GM21723 (cell line): Measurements from ENCODE around the gene UGT1A1.

Experiments
- ATAC-seq: cut with Tn5 transposase; IDR thresholded peaks from one replicate; pipeline ENCODE4 v1.9.1; 2021; ENCODE audit warnings: mild to moderate bottlenecking, moderate library complexity; ENCODE audit not compliant: unreplicated experiment

UGT1A1 gene

DNA sequence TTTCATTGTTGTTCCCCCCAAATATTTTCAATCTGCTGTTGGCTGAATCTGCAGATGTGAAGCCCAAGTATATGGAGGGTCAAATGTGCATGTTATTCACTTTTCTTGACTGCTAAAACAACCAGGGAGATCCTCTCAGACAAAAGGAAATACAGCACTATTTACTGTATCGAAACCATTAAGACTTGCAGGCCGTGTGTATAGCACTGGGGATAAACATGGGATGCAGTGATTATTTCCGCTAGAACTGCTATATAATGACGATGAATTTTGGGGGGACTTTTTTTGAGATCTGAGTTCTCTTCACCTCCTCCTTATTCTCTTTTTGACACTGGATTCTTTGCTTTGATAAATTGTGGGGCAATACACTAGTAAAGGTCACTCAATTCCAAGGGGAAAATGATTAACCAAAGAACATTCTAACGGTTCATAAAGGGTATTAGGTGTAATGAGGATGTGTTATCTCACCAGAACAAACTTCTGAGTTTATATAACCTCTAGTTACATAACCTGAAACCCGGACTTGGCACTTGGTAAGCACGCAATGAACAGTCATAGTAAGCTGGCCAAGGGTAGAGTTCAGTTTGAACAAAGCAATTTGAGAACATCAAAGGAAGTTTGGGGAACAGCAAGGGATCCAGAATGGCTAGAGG lies 3.5 kb upstream of the UGT1A1 start:
- ATAC-seq: no peak

DNA sequence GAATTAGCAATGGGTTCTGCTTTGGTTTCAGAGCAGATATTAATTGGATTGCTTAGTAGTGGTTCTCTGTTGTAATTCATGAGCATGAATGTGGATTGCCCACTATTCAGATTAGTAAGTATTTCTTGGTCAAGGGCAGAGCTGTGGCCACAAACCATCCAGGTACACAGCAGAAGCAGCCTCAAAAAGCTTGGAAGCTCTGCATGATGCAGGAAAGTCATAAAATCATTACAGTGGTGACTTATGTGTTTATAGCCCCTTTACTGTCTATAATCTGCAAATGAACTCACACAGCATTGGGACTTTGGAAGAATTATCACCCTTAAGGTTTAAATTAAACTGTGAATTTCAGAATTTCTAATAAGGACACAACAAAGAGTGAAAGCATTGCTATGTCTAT lies 1.9 kb upstream of the UGT1A1 start:
- ATAC-seq: no peak

DNA sequence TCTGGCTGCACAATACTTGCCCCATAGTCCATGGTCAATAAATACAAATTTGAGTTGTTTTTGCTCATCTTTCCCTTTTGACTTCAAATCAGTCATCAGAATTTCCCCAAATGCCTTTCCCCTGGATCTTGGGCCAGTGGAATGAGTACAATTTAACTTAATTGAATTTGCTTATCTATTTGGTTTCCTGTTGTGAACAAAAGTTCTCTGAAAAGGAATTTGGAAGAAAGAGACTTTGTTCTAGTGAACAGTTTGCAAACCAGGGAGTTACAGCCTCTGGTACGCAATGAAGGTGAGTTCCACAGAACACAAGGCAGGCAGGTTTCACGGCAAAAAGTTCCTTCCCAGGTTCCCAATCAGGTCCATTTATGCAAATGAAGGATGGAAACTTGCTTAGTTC lies 1.2 kb upstream of the UGT1A1 start:
- no peak for ATAC-seq

DNA sequence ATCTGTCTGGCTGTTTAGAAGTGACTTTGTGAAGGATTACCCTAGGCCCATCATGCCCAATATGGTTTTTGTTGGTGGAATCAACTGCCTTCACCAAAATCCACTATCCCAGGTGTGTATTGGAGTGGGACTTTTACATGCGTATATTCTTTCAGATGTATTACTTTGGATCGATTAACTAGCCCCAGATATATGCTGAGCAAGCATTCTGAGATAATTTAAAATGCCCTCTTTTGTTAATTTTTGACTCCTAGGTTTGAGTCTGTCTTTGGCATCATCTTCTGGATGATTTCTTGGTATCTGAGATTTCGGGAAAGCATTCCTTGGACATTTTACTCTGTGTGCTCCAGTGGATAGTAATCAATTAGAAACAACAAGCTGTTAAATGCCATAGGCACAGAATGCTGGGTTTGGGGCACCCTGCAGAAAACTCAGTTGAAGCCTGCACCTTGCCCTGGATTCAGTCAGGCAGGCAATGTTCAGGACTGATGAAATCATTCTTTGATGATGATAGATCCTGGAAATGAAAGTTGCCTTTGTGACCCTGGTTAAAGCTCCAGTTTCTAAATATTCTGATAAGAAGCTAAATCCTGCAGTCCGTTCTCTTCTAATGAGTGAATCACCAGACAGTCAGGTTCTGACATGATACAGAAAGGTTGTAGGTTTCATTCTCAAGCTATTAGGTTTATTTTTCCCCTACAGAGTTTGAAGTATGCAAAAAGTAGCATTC lies 1.1 kb downstream of the UGT1A1 start:
- no peak for ATAC-seq

DNA sequence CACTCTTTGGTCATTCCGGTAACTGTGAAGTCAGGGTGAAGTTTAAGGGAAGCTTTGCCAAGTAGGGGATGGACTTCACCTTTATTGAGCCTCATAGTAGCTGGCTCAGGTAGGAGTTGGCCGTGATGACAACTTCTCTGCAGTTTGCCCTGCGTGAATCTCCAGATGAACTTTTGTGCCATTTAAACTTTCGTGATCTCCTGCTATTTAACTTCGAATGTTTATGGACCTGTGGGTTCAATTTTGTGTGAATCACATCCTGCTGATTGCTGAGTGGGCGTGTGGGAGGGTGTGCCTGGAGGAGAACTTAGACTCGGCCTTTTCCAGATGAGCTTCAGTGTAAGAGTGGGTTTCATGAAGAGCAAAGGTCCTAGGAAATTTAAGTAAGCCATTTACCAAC lies 4.2 kb downstream of the UGT1A1 start:
- no peak for ATAC-seq

DNA sequence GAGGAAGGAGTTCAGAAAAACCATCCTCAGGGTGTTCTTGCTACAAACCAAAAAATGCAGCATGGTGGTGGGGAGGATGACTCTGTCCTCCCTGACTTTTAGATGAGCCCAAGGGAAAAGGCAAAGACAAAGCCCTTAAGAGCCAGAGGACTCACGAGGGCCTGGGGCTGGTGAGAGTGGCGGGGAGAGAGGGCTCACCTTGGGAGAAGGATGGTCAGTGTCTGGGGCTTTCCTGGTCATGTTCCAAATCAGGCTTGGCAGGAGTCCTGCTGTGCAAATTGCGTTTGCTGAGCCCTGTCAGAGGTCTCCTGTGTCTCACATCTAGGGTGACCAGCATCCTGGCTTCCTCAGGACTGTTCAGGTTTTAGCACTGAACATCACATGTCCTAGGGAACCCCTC lies 4.7 kb downstream of the UGT1A1 start:
- ATAC-seq: no peak

DNA sequence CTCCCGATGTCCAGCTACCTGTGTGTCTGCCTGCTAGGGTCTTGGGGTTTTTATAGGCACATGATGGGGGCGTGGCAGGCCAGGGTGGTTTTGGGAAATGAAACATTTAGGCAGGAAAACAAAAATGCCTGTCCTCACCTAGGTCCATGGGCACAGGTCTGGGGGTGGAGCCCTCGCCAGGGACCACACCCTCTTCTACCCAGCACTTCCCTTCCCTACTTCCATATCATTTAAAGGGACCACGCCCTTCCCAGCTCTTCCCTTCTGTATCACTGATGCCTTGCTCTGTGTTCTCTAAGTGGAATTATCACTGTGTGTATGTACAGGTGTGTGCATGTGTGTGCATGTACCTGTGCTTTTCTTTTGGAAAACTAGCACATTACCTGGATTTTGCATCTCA lies 6.3 kb downstream of the UGT1A1 start:
- no peak for ATAC-seq

DNA sequence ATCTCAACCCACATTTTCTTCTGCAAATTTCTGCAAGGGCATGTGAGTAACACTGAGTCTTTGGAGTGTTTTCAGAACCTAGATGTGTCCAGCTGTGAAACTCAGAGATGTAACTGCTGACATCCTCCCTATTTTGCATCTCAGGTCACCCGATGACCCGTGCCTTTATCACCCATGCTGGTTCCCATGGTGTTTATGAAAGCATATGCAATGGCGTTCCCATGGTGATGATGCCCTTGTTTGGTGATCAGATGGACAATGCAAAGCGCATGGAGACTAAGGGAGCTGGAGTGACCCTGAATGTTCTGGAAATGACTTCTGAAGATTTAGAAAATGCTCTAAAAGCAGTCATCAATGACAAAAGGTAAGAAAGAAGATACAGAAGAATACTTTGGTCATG lies 8.0 kb downstream of the UGT1A1 start:
- no peak for ATAC-seq

DNA sequence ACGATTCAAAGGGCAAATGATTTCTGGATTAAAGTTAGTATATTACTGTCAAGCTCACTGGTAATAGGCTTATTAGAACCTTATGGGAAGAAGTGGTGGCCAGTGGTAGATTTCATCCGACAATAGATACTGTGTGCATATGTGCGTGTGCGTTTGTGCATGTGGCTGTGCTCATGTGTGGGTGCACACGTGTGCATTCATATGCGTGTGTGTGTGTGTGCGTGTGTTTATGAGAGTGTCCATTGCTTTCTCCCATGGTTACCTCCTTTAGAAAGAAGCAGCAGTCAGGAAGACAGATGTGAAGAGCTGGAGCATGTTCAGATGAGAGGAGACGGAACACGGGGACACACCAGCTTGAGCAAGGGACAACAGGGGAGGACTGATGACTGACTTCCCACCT lies 9.2 kb downstream of the UGT1A1 start:
- ATAC-seq: no peak

DNA sequence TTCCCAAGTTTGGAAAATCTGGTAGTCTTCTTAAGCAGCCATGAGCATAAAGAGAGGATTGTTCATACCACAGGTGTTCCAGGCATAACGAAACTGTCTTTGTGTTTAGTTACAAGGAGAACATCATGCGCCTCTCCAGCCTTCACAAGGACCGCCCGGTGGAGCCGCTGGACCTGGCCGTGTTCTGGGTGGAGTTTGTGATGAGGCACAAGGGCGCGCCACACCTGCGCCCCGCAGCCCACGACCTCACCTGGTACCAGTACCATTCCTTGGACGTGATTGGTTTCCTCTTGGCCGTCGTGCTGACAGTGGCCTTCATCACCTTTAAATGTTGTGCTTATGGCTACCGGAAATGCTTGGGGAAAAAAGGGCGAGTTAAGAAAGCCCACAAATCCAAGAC lies 12.1 kb downstream of the UGT1A1 start:
- ATAC-seq: no peak

DNA sequence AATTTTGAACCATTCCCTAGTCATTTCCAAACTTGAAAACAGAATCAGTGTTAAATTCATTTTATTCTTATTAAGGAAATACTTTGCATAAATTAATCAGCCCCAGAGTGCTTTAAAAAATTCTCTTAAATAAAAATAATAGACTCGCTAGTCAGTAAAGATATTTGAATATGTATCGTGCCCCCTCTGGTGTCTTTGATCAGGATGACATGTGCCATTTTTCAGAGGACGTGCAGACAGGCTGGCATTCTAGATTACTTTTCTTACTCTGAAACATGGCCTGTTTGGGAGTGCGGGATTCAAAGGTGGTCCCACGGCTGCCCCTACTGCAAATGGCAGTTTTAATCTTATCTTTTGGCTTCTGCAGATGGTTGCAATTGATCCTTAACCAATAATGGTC lies 12.5 kb downstream of the UGT1A1 start:
- ATAC-seq: no peak

DNA sequence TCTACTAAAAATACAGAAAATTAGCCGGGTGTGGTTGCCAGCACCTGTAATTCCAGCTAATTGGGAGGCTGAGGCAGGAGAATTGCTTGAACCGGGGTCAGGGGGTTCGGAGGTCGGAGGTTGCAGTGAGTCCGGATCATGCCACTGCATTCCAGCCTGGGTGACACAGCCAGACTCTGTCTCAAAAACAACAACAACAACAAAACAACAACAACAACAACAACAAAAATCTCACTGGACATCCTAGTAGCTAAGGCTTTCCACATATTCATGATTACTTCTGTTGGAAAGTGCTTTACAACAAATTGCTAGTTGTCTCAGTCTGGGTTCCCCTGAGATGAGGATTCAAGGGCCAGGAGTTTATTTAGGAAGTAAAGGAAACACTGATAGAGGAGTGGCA lies 13.8 kb downstream of the UGT1A1 start:
- ATAC-seq: no peak

DNA sequence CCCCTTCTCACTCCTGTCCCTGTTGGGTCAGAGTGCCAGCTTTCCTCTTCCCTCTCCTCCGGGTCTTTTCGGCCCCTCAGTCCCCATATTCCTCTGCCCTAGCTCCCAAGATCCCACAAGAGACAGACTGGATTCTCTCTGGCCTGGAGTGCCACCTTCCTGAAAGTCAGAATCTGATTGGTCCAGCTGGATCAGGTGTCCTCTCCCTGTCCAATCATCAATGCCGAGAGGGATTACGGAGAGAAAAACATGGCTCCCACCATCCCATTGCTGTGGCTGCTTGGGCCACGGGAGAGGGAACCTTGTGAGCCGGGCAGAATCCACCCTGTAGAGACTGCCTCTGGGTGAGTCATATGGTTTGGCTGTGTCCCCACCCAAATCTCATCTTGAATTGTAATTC lies 15.3 kb downstream of the UGT1A1 start:
- no peak for ATAC-seq

DNA sequence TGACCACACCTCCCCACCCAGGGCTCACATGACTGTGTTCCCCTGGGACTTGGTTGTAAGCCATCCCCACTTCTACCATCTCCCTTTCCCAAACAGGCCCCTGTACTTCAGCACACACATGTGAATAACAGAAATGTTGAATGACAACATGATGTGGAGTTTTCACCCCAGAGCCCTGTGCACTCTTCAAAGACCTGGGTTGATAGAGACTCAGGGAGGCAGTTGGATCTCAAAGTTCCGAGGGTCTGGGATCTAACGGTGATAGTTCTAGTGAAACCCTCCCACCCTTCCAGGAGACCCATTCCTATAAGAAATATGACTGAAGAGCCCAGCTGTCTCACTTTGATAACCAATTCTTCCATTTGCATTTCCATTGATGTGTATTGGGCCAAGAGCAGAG lies 18.0 kb downstream of the UGT1A1 start, which contains the start of gene MROH2A:
Gene MROH2A (plus strand): TSS at position 301 of the 400 bp plus-strand sequence. CDS start 1,029 bp downstream, outside the sequence.
- no peak for ATAC-seq

DNA sequence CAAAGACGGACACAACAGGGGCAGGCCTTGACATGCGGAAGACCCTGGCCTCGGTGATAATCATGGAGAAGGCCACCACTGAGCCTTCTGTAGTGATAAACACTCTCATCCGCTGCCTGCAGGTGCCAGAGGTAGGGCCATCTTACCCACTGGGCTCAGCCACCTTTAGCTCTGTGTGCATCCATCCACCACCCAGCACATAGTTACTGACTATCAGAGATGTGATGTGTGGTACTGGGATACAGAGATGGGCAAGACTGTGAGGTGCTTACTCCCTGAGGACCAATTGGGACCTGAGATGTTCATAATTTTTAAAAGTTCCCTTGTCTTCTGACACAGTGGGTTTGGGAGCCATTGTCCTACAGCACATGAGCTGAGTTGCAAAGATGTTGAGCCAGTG lies 19.7 kb downstream of the UGT1A1 start:
- ATAC-seq: no peak

DNA sequence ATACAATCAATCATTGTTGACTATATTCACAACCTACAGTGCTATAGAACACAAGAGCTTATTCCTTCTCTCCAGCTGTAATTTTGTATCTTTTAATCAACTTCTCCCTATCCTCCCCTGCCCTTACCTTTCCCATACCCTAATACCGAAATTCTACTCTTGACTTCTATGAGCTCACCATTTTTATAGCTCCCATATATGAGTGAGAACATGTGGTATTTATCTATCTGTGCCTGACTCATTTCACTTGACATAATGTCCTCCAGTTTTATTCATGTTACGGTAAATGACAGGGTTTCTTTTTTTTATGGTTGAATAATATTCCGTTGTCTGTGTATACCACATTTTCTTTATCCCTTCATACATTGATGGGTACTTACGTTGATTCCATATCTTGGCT lies 20.7 kb downstream of the UGT1A1 start:
- no peak for ATAC-seq

DNA sequence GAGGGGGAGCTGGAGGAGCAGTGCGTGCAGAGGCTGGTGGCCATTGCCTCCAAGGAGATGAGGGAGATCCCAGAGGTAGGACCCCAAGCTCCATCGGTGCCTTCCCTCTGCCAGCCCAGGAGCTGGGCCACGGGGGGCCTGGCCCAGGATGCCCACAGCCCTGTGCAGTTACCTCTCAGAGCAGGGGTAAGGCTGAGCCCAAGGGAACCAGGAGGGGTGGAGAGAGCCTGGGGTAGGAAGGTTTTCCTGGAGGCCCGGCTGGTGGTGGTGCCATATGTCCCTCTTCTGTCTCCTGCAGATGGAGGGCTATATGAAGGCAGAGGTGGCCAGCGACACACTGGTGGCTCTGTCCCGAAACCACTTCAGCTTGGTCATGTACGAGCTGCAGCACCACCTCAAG lies 29.5 kb downstream of the UGT1A1 start:
- ATAC-seq: no peak

DNA sequence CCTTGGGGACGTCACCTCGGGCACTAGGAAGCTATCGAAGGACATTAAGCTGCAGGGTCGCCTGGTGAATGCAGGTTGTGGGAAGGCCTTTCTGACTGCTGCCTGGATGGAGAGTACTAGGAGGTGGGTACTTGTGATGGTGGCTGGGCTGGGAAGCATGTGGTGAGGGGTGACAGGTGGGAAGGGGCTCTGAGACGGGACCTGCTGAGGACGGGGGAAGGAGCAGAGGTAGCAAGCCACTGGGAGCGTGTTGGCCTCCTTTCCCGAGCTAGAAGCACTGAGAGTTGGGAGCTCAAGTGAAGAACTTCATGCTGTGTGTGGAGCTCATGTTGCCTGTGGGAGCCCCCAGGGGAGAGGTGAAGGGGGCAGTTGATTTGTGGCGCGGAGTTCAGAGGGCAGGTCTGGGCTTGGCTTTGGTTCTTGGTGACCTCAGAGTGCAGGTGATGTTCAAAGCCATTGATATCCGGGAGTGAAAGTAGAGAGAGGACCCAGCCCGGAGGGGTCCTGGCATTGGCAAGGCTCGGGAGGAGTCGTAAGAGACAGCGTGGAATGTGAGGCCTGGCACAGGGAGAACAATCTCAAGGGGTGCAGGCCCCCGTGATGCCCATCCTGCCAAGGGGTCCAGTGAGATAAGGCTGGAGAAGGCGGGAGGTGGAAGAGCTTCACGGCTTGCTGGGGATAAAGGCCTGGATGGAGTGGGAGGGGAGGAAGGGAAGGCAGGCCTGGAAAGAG lies 31.2 kb downstream of the UGT1A1 start:
- ATAC-seq: no peak

DNA sequence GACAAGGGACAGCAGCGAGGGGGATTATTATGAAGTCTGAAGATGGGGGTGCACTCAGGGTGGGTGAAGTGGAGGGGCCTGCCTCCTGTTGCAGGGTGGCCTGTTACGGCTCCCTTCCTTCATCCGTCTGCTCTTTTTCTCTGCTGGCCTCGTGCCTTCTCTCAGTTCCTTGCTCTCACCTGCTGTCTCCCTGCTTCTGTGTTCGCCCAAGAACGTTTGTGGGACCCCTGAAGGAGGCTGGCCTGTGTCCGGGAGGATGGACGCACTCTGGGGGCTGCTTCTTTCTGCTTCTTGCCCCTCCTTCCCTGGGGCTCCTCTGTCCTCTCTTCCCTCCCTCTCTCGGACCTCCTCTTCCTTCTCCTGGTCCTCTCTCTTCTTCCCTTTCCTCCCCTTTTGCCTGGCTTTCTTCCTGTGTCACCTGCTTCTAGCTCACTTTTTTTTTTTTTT lies 31.8 kb downstream of the UGT1A1 start:
- no peak for ATAC-seq

DNA sequence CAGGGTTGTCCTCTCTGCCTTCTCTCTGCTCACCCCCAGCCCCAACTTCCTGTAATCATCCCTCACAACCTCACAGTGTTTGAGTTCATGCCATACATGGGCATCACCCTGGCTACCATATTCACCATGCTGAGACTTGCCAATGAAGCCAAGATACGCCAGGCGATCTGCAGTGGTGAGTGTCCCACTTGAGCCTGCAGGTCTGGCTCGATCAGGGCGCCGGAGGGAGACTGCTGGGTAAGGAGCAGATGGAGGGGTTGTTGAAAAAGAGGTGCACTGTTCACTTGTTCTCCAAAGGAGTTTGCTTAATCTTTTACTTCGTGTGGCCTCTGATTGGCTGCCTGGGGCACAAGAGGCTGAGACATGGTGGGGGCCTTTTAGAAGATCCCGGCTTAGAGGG lies 32.6 kb downstream of the UGT1A1 start:
- no peak for ATAC-seq

DNA sequence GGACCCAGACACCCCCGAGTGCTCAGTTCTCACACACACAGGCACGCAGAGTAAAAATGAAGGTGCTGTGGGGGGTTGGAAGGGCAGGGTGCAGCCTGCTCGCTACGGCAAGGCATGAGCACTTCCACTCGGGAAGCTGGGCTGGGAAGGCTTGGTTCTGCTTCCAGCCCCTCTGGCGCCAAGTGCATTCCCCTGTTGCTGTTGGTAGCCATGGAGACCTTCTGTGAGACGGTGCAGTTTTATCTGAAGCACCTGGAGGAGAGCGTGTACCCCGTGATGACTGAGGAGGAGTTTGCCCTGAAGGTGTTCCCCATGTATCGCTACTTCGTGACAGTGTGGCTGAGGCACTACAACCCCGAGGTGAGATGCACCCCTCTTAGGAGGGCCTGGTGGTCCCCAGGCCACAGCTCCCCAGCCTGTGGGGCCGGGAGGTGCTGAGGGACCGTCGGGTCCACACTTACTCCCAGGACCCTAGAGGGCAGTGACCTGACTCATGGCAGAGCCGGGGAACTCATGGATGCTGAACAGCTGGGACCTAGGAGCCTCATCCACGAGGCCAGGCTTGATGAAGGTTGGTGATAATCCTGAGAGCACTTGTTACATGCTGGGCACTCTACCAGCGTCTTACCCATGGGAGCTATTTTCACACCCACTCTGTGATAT lies 33.5 kb downstream of the UGT1A1 start:
- no peak for ATAC-seq
